DMS114 treated with DMSO at 0.1 percent for 48 hours (cell line): ENCODE measurements around the gene RPL36.
"Not testable (repeated sequence)": the region's sequence is repeated elsewhere in the genome, so short reads cannot be mapped to it uniquely, and the experiment has no call there.

Source experiments
- DNase-seq: peaks from one replicate; lab custom pipeline; 2025; ENCODE audit not compliant: unreplicated experiment; lab: John Stamatoyannopoulos, UW

RPL36 gene

DNA sequence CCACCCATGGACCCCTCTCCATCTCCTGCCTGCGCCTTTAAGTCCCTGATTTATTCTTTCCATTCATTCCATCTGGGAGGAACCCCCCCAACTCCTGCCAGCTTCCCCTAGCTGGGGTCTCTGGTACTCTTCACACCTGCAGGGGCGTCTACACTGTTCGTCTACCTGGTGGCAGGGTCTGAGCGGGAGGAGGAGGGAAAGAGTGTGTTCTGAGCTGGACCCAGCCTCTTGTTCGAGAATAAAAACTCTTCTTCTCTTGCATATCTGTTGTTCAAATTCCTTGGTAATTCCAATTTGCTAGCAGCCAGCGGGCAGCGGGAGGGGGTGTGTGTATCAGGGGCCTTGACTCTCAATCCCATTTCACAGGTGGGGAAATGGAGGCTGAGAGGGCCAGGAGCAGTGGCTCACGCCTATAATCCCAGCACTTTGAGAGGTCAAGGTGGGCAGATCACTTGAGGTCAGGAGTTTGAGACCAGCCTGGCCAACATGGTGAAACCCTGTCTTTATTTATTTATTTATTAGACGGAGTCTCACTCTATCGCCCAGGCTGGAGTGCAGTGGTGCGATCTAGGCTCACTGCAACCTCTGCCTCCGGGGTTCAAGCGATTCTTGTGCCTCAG is 1.7 kb upstream of the RPL36 start:
- DNase-seq, result not testable (repeated sequence)

DNA sequence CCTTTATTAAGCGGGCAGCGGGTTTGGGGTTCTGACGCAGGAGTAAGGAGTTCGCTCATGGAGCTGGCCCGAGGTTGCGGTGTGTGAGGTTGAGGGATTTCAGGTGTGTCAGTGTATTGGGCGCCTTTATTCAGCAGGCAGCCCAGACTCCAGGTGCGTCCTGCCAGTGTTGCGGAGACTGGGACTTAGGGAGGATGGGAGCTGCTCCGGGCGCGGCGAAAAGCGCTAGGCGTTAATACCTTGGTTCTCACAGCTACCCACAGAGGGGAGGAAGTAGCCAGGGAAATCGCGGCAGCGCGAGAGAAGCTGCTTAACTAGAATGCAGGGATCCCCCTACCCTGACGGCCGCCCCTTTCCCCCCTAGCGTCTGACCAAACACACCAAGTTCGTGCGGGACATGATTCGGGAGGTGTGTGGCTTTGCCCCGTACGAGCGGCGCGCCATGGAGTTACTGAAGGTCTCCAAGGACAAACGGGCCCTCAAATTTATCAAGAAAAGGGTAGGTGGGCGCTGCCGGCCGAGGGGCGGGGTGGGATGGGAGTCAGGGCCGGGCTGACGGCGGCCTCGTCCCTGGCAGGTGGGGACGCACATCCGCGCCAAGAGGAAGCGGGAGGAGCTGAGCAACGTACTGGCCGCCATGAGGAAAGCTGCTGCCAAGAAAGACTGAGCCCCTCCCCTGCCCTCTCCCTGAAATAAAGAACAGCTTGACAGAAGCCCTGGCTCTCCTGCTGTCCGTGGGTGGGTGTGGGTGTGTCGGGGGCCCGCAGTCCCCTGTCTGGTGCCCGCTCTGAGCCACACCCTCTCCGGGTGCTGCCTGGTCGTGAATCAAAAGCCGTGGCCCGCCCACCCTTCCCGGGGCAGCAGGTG is 1.1 kb downstream of the RPL36 start:
- no peak for DNase-seq

DNA sequence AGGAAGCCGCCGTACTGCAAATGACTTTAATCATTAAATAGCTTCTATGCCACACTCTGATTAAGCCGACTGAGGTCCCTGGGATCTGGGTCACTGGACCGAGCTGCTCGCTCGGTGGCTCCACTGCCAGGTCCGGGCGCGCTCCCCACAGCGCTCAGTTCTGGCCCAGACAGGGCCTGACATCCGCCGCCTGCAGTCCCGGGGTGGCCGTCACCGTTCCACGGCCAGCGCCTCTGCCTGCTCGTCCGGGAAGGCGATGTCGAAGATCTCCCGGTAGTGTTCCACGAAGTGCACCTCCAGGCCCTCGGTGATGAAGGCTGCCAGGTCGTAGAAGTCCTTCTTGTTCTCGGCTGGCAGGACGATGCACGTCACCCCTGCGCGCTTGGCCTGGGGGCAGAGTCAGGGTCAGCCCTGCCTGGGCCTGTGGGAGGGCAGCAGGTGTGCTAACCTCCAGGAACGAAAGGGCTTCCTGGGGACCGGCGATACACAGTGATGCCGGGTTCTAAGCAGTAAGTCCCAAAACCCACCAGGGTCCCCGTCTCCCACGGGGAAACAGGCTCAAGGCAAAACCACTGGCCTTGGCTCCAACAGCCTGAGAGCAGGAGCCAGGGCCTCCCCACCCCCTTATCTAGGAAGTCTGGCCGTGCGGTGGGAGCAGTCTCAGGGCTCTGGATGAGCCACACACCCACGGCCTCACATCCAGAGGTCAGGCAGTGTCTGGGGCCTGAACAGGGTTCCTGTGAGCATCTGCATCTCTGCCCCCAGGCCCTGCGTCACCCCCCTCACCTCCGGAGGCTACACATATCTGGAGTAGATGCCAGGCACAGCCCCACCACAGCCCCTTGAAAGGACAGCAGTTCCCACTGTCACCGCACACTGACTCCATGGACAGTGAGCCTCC is 2.0 kb downstream of the RPL36 start:
- no peak for DNase-seq

DNA sequence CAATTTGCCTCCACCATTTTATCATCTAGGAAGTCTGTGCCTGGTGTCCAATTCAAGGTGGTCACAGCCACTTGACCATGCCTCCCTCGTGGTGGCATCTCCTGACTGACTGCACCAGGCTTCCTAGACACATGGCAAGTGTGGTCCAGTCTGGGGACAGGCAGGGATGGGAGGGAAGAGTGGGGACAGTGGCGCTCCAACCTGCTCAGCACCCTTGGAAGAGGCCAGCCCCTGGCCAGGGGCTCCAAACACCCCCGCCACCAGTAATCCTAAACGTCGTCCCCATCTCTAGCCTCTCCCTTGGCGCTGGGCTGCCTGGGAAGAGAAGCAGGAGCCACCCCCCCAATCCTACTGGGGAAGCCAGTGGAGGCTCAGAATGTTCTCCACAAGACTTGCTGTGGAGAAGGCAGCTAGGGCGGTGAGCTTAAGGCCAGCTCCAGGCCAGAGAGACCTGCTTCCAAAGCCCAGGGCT is 2.7 kb downstream of the RPL36 start:
- DNase-seq, result no peak

DNA sequence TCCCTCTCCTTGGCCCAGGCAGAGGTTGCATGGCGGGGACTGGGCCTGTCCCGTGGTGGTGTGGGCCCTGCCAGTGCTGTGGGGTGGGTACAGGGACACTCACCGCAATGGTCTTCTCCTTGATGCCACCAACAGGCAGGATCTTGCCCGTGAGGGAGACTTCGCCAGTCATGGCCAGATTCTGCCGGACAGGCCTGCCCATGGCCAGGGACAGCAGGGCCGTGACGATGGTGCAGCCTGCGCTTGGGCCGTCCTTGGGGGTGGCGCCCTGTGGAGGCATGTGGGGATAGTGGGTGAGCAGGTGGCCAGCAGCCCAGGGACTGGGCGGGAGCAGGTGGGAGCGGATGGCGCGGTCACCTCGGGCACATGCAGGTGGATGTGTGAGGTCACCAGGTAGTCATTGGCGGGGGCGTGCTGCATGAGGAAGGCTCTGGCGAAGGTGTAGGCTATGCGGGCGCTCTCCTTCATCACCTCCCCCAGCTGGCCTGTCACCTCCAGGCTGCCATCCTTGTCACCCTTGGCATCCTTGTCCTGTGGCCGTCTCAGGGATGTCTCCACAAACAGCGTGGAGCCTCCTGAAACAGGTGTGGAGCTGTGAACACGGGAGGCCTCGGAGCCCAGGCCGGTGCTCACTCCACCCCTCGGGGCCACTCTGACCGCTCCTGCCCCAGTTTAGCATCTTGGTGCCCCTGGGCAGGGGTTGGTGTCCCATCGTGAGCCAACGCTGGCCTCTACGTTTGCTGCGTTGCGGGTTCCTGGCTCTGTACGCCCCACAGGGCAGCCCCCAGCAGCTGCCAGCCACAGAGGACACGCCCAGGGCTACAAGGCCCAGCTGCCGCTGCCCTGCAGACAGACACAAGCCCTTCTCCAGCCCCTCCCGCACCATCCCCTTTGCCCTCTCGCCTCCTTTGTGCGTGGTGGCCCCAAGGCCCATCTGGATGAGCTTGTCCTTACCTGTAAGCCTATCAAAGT is 3.4 kb downstream of the RPL36 start:
- no peak for DNase-seq

DNA sequence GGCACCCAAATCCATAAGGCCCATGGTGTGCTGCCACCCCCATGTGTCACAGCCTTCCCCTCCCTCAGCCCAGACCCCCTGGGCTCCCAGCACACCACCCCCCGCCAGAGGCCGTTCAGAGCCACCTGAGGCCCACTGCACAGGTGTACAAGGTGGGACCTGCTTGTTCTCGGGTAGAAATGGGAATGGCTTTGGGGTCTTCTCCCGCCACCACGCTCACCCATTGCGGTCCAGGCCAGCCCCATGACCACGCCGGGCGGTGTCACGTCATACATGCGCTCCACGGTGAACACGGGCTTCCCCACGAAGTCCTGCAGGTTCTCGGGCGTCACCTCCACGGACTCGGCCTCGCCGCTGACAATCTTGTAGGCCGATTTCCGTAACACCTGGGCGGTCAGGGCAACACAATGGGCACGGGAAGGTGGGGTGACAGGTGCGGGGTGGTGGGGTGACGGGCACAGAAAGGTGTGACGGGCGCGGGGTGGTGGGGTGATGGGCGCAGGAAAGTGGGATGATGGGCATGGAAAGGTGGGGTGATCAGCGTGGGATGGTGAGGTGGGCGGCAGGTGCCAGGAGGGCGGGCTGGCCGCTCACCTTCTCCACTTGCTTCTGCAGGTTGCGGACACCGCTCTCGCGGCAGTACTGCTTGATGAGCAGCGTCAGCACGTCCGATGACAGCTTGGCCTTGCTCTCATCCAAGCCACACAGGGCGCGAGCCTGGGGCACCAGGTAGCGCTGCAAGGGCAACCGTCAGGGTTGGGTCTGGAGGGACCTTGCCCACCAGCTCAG is 4.3 kb downstream of the RPL36 start:
- DNase-seq, result no peak

DNA sequence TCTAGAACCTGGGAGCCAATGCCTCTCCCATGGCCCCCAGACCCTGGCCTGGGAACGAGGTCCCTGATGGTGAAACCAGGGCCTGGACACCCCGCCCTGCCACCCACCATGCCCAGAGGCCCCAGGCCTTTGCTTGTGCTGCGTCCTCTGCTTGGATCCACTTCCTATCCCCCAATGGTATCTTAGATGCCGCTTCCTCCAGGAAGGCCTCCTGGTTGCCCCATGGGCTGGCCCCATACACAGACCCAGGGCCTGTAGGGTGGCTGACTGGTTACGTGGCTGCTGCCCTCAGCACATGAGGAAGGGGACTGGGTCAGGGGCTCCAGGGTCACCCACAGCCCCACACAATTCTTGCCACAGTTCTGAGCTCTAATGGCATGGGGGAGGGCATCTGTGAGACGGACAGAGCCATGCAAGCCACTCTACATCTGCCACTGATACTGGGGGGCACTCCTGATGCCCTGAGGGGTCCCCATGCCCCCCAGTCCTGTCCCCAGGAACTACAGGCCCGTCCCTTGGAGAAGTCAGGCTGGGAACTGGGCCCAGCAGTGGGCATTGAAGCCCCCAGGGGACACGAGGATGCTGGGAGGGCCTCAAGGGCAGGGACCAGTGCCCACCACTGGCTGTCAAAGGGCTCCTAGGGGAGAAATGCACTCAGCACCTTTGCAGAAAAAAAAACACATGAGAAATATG is 5.0 kb downstream of the RPL36 start:
- DNase-seq, result no peak

DNA sequence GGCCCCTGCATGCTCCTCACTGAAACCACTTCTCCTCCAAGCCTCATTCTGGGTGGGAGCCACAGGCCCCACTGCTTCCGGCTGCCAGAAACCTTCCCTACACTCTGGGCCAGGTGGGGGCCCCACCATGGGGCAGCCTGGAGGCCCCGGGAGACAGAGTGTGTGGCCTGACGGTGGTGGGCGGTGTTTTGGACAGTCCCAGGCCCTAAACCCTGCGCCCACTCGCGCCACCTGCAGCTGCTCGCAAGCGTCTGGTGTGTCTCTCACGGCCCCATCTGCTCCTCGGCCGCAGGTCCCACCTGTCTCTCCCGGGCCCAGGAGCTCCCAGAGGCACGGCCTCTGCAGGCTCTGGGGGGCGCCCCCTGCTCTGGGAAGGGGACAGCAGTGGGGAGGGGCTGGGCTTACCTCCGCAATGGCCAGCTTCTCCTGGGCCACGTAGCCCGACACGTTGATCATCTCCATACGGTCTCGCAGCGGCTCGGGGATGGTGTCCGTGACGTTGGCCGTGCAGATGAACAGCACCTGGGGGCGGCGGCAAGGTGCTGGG is 5.6 kb downstream of the RPL36 start:
- no peak for DNase-seq

DNA sequence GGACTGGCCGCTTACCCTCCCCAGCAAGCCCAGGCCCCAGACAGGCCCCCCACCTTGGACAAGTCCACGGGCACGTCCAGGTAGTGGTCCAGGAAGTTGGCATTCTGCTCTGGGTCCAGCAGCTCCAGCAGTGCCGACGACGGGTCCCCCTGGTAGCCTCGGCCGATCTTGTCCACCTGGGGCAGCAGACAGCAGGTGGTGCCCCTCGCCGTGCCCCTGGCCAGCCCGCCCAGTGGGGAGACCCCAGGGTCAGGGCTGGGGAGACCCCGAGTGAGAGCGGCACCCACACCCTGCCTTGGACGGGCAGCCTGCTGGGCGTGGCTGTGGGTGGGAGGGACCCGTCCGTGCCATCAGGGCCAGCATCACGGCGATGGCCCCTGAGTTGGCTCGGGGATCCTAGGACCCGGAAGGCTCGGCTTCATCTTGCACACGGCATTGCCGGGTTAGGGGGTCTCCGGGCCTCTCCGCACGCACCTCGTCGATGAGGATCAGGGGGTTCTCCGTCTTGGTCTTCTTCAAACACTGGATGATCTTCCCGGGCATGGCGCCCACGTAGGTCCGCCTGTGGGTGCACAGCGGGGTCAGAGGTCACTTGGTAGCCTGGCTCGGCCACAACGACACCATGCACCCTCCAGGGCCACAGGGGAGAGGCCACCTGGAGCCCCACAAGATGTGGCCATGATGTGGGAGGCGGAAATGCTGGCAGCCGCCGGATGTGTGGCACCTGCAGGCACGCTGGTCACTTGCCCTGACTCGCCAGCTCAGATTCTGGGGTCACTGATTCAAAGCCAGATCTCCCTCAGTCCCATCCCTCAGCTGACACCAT is 6.3 kb downstream of the RPL36 start:
- no peak for DNase-seq

DNA sequence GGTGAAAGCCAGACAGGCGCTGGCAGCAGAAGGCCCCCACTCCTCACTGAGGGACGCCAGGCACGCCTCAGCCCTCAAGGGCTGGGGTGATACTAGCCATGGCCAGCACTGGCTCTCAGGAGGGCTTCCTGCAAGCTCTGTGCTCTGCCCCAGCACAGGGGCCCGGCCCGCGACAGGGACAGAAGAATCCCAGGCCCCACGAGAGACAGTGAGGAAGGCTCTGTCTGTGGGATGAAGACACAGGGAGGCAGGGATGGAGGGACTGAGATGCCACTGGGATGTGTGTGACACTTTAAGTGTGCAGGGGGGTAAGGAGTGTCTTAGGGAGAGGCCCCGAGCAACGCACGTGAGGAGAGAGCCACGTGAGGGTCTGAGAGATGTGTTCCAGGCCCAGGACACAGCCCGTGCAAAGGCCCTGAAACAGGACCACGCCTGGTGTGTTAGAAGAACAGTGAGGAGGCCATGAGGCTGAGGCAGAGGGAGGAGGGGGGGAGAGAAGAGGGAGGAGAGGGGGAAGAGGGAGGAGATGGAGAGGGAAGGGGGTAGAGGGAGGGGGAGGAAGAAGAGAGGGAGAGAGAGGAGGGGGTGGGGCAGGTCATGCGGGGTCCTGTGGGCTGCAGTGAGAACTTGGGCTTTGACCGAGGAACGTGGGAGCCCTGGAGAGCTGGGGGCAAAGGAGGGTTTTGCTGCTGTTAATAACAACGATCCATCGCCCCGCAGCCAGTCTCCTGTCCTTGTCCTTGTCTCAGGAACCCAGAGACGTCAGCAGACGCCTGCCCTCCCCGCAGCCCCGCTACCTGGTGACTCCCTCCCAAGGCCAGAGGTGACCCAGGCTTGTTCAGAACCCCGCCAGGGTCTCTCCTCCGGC is 7.2 kb downstream of the RPL36 start:
- no peak for DNase-seq

DNA sequence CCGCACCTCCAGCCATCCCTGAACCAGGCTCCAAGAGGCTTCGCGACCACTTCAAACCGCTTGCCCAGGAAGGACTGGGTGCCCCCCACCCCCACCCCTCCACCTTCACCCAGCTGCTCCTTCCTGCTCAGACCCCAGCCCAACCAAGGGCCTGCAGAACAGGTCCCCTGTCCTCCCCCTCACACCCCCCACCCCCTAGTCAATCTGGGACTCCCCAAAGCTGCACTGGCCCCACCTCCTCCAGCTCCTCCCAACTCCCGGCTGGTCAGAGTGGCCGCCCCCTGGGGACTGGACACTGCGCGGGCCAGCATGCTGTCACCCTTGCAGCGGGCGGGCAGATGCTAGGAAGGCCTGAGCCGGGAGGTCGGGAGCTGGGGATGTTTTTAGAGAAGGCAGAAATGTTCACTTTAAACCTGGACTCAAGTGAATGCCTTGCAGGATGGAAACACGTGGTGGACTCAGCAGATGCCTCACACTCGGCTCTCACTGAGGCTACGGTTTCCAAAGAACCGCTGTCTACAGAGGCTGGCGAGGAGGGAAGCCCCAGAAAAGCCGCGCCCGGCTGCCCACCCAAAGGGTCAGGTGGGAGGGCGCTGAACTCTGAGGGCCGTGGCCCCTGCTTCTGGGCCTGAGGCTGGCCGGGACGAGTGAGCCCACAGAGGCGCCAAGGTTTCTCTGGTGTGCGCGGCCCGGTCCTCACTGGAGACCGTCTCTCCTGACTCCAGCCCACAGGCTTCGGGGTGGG is 8.0 kb downstream of the RPL36 start:
- no peak for DNase-seq

DNA sequence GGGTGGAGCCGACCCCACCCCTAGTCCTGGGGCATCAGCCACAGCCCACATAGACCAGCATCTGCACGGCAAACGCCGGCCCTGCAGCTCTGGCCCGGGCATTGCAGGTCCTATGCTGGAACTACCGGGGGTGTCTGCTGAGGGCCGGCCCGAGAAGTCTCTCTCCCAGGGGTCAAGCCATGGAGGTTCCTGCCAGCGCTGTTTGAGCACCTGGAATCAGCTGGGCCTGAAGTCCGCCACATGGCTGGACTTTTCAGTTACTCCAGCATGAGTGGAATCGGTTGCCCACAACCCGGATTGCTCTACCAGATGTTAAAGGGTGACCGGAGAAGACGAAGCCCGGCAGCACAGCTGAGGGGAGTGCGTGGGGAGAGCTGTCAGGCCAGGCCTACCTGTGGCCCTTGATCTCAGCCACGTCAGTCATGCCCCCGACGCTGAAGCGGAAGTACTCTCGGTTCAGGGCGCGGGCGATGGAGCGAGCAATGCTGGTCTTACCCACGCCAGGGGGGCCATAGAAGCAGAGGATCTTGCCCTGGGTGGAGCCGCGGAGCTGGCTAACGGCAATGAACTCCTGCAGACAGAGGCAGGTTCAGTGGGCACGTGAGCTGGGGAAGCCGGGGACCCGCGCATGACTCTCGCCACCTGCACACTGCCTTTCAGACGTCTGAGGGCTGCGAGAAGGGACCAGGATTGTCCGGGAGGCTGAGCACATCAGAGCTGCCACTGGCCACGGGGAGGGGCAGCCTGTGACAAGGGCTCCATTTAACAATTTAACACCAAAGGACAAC is 8.7 kb downstream of the RPL36 start:
- no peak for DNase-seq

DNA sequence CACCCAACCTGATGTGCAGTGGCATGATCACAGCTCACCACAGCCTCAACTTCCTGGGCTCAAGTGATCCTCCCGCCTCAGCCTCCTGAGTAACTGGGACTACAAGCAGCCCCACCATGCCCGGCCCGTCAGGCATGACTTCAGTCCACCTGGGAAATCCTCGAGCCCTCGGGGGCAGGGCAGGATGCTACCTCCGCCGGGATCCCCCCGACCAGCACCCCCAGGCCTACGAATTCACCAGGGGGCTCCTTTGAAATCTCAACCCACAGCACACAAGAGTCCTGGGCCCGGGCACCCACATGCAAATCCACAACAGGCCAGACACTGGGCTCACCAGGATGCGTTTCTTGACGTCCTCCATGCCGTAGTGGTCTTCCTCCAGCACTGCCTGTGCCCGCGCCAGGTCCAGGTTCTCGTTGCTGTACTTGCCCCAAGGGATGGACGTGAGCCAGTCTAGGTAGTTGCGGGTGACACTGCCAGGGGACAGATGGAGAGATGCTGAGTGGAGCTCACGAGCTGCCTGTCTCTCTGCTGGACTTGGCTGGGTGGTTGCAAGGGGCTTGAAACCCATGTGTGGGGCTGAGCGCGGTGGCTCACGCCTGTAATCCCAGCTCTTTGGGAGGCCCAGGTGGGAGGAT is 10.5 kb downstream of the RPL36 start:
- no peak for DNase-seq

DNA sequence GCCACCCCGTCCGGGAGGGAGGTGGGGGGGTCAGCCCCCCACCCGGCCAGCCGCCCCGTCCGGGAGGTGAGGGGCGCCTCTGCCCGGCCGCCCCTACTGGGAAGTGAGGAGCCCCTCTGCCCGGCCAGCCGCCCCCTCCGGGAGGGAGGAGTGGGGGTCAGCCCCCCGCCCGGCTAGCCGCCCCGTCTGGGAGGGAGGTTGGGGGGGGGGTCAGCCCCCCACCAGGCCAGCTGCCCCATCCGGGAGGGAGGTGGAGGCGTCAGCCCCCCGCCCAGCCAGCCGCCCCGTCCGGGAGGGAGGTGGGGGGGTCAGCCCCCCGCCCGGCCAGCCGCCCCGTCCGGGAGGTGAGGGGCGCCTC is 11.9 kb downstream of the RPL36 start:
- not testable (repeated sequence) for DNase-seq
